ENCODE results near the gene NUDT22.

The NUDT22 gene

GRCh38 chr11:64206457-64207255, 19.4 kb upstream of the NUDT22 start, which contains the start of gene FERMT3:
Gene FERMT3, plus strand, starts transcription at chr11:64206721. Its CDS starts 644 bp downstream, at chr11:64207365.
- DNase-seq (ENCODE audit: low spot score) = no peak

- peak; percentile 68 for DNase-seq (ENCODE audit: low spot score)
Observed at GRCh38 chr11:64207256-64208085, 18.6 kb upstream of the NUDT22 start.

GRCh38 chr11:64208086-64208795, 17.8 kb upstream of the NUDT22 start:
- no peak for DNase-seq (ENCODE audit: low spot score)

GRCh38 chr11:64208796-64209562, 17.1 kb upstream of the NUDT22 start:
- DNase-seq (ENCODE audit: low spot score) = no peak

GRCh38 chr11:64209563-64209843, 16.6 kb upstream of the NUDT22 start:
- no peak for DNase-seq (ENCODE audit: low spot score)

- no peak for DNase-seq (ENCODE audit: low spot score)
Observed at GRCh38 chr11:64210301-64211020, 15.6 kb upstream of the NUDT22 start.

GRCh38 chr11:64211181-64211872, 14.7 kb upstream of the NUDT22 start:
- DNase-seq (ENCODE audit: low spot score) = no peak

- no peak for DNase-seq (ENCODE audit: low spot score)
Observed at GRCh38 chr11:64216879-64217278, 9.2 kb upstream of the NUDT22 start.

- DNase-seq (ENCODE audit: low spot score) = no peak
Observed at GRCh38 chr11:64218628-64219353, 7.3 kb upstream of the NUDT22 start.

- DNase-seq (ENCODE audit: low spot score) = no peak
Observed at GRCh38 chr11:64219354-64219684, 6.8 kb upstream of the NUDT22 start.

- DNase-seq (ENCODE audit: low spot score) = no peak
Observed at GRCh38 chr11:64219755-64220154, 6.3 kb upstream of the NUDT22 start.

- DNase-seq (ENCODE audit: low spot score) = no peak
Observed at GRCh38 chr11:64220271-64220670, 5.8 kb upstream of the NUDT22 start.

- no peak for DNase-seq (ENCODE audit: low spot score)
Observed at GRCh38 chr11:64220798-64221197, 5.3 kb upstream of the NUDT22 start.

- no peak for DNase-seq (ENCODE audit: low spot score)
Observed at GRCh38 chr11:64222651-64223000, 3.4 kb upstream of the NUDT22 start.

- no peak for DNase-seq (ENCODE audit: low spot score)
Observed at GRCh38 chr11:64223001-64223651, 2.9 kb upstream of the NUDT22 start.

- DNase-seq (ENCODE audit: low spot score) = no peak
Observed at GRCh38 chr11:64224151-64224890, 1.8 kb upstream of the NUDT22 start.

GRCh38 chr11:64224891-64225607, 1.0 kb upstream of the NUDT22 start:
- no peak for DNase-seq (ENCODE audit: low spot score)

GRCh38 chr11:64226507-64227051, 505 bp downstream of the NUDT22 start:
- DNase-seq (ENCODE audit: low spot score) = peak; percentile 46

Measured in AG08396 (cell line).